NCI-H1092 (cell line): Measurements from ENCODE around the gene NR1I3.

Experiments used
- DNase-seq: peaks from one replicate; lab custom pipeline; 2025; lab: John Stamatoyannopoulos, UW

Gene NR1I3

GRCh38 chr1:161196111-161196510 lies 41.9 kb downstream of the NR1I3 start:
- DNase-seq, result no peak

GRCh38 chr1:161195171-161195570 lies 42.8 kb downstream of the NR1I3 start:
- no peak for DNase-seq

GRCh38 chr1:161193561-161194235 lies 44.3 kb downstream of the NR1I3 start:
- DNase-seq, result no peak

- peak; percentile 62 for DNase-seq
These were observed 45.2 kb downstream of the NR1I3 start for GRCh38 chr1:161192476-161193465.

- no peak for DNase-seq
These were observed 46.0 kb downstream of the NR1I3 start for GRCh38 chr1:161191971-161192370.

GRCh38 chr1:161190962-161191521 lies 47.0 kb downstream of the NR1I3 start:
- no peak for DNase-seq

GRCh38 chr1:161189036-161189435 lies 49.0 kb downstream of the NR1I3 start:
- no peak for DNase-seq

GRCh38 chr1:161188381-161188780 lies 49.6 kb downstream of the NR1I3 start:
- no peak for DNase-seq

DNA sequence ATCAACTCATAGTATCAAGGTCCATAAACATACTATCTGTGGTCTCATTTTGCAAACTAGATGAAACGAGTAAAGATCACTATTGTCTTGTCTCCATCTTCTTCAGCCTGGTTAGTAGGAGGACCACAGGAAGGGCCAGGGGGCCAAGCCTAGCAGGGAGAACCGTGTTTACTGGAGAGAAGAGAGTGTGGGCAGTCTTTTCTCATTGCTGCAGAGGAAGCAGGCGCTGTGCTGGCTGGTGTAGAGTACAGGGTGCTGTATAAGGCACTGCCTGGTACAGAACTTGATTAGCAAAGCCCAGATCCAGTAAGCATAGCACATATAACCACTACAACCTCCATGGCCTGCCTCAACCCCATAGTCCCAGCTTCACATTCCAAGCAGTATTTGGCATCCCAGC lies 50.7 kb downstream of the NR1I3 start:
- DNase-seq, result no peak

GRCh38 chr1:161185732-161186311 lies 52.2 kb downstream of the NR1I3 start:
- DNase-seq, result no peak

GRCh38 chr1:161185282-161185682 lies 52.7 kb downstream of the NR1I3 start:
- peak; percentile 48 for DNase-seq

DNA sequence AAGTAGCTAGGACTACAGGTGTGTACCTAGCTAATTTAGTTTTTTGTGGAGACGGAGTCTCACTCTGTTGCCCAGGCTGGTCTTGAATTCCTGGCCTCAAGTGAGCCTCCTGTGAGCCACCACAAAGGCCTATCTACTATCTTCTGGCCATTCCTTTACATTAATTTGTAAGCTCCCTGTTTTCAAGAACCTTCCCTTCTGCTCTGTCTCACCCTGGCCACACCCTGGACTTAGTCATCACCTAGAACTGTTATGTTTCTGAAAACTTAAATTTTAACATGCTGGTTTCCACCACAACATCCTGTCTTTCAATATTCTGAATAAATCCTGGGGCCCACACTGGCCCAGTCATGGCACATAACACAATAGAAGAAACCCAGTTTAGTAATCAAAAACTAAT lies 55.8 kb downstream of the NR1I3 start:
- DNase-seq, result no peak

- no peak for DNase-seq
These were observed 57.4 kb downstream of the NR1I3 start for GRCh38 chr1:161180639-161181038.

- DNase-seq, result no peak
These were observed 58.3 kb downstream of the NR1I3 start for GRCh38 chr1:161179698-161180097.
